Measurements from ENCODE around the gene SPACA6. TPM values are rescaled to one million over a fixed set of nuclear protein-coding genes. Genes with fewer than 3 reads are reported as not detected.

The SPACA6 gene
- total and polyA plus RNA-seq, 2 experiments from 2014 or later, result 5.1 to 11.5 TPM

- no peak for TF ChIP-seq ZNF462 (CRISPR knock-in tag; IDR thresholded peaks at IDR 0.05)
- TF ChIP-seq ETS1 (IDR thresholded peaks at IDR 0.05), result no peak
- TF ChIP-seq EZH2phosphoT487 (IDR thresholded peaks at IDR 0.05; ENCODE audit: unreplicated experiment), result no peak
- no peak for TF ChIP-seq CTCF (conservative IDR thresholded peaks at IDR 0.05; ENCODE audit: low read depth in 2 of 2)
- TF ChIP-seq ZNF114 (CRISPR knock-in tag; IDR thresholded peaks at IDR 0.05), result no peak
- no peak for TF ChIP-seq EZH2 (IDR thresholded peaks at IDR 0.05; ENCODE audit: low read depth, unreplicated experiment)
- TF ChIP-seq CREB1 (CRISPR knock-in tag; IDR thresholded peaks at IDR 0.05; ENCODE audit: low read depth), result no peak
- TF ChIP-seq STAT1 (IDR thresholded peaks at IDR 0.05; ENCODE audit: unreplicated experiment), result no peak
- TF ChIP-seq NANOG (IDR thresholded peaks at IDR 0.05; ENCODE audit: borderline replicate concordance), result no peak
- Mint-ChIP-seq H3K4me3 (no peak overlapping the region), H3K9me3 (peaks cover 37% of the 10 kb centered on the region), H3K27me3 (ENCODE audit: insufficient read depth, low read depth, poor library complexity) (no peaks in the 10 kb centered on the region), H3K4me1 (no peaks in the 10 kb centered on the region), H3K27ac (no peak overlapping the region), H3K36me3 (ENCODE audit: low read depth) (peaks cover 6% of the 10 kb centered on the region; the same call in 2 of the 3 replicates)
- Histone ChIP-seq H3K36me3 (ENCODE audit: insufficient read depth) (no peaks in the 10 kb centered on the region), H3K4me3 (no peak overlapping the region), H3F3A (replicated peaks; ENCODE audit: low read depth) (no peaks in the 10 kb centered on the region), H3K27ac (ENCODE audit: low read depth) (no peak overlapping the region), H4K20me1 (replicated peaks; ENCODE audit: insufficient read depth) (no peaks in the 10 kb centered on the region), H3K4me2 (no peak overlapping the region), H3K9me2 (ENCODE audit: insufficient read depth) (peaks cover 3% of the 10 kb centered on the region), H2AFZ (no peak overlapping the region), H3K27me3 (ENCODE audit: insufficient read depth) (no peaks in the 10 kb centered on the region), H3K4me1 (ENCODE audit: insufficient read depth) (no peaks in the 10 kb centered on the region), H3K79me2 (replicated peaks; ENCODE audit: insufficient read depth) (no peaks in the 10 kb centered on the region)
- no peak for DNase-seq (ENCODE audit: low spot score)
- ATAC-seq, result no peak
These were observed 12.7 kb upstream of the SPACA6 start for GRCh38 chr19:51680474-51680873.
